Ovary (tissue), 3 donors: ENCODE data around the gene MAPKAPK5.

Experiments
- EP300 ChIP-seq: sonication (generic); formaldehyde crosslinking; IDR thresholded peaks from one replicate; pipeline ENCODE4 v1.6.1; 2017; ENCODE audit warnings: antibody characterized with exemption
- POLR2A ChIP-seq: fragments of 450-650 bp; IDR thresholded peaks from one replicate; pipeline ENCODE4 v1.6.1; 2017; ENCODE audit warnings: antibody characterized with exemption, mild to moderate bottlenecking, moderate library complexity
- TF ChIP-seq, protein P1 (sequence below), 3 donors: fragments of 450-650 bp in 2 of 3; fragments of 200-600 bp in 1 of 3; IDR thresholded peaks; one replicate each; pipeline versions ENCODE4 v1.5.1 to v1.8.0; 2016 to 2022; ENCODE audit warnings: antibody characterized with exemption in 3 of 3, mild to moderate bottlenecking in 1 of 3
- donor health status: DM: no; HTN: no; CAD: no.

DNA sequence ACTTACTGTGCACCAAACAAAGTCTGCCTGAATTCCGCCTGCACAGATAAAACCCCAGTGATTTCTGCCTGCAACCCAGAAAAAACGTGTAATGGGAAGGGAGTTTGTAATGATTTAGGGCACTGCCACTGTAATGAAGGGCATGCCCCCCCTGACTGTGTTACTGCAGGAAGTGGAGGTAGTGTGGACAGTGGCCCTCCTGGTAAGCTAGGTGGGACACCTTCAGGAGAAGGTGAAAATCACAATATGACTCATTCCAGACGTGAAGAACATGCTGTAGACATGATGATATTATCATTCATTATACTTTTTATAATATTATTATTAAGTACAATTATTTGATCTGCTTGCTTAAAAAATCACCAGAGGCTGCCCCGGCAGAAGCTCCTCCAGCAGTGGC lies 59.2 kb downstream of the MAPKAPK5 start:
- TF ChIP-seq POLR2A, result no peak
- TF ChIP-seq, protein P1, sequence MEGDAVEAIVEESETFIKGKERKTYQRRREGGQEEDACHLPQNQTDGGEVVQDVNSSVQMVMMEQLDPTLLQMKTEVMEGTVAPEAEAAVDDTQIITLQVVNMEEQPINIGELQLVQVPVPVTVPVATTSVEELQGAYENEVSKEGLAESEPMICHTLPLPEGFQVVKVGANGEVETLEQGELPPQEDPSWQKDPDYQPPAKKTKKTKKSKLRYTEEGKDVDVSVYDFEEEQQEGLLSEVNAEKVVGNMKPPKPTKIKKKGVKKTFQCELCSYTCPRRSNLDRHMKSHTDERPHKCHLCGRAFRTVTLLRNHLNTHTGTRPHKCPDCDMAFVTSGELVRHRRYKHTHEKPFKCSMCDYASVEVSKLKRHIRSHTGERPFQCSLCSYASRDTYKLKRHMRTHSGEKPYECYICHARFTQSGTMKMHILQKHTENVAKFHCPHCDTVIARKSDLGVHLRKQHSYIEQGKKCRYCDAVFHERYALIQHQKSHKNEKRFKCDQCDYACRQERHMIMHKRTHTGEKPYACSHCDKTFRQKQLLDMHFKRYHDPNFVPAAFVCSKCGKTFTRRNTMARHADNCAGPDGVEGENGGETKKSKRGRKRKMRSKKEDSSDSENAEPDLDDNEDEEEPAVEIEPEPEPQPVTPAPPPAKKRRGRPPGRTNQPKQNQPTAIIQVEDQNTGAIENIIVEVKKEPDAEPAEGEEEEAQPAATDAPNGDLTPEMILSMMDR (IDR thresholded peaks at IDR 0.05), result no peak
- TF ChIP-seq EP300, result no peak
